SW480 (cell line): ENCODE data around the gene GCK.

ENCODE experiments used
- DNase-seq: peaks from one replicate; pipeline ENCODE4 v3.0.0-alpha.2; 2016; ENCODE audit warnings: low spot score

GCK gene

GRCh38 chr7:44222776-44223261 lies 33.6 kb upstream of the GCK start:
- no peak for DNase-seq

GRCh38 chr7:44222074-44222473 lies 32.8 kb upstream of the GCK start:
- DNase-seq = no peak

GRCh38 chr7:44221231-44221791 lies 32.1 kb upstream of the GCK start:
- no peak for DNase-seq

DNA sequence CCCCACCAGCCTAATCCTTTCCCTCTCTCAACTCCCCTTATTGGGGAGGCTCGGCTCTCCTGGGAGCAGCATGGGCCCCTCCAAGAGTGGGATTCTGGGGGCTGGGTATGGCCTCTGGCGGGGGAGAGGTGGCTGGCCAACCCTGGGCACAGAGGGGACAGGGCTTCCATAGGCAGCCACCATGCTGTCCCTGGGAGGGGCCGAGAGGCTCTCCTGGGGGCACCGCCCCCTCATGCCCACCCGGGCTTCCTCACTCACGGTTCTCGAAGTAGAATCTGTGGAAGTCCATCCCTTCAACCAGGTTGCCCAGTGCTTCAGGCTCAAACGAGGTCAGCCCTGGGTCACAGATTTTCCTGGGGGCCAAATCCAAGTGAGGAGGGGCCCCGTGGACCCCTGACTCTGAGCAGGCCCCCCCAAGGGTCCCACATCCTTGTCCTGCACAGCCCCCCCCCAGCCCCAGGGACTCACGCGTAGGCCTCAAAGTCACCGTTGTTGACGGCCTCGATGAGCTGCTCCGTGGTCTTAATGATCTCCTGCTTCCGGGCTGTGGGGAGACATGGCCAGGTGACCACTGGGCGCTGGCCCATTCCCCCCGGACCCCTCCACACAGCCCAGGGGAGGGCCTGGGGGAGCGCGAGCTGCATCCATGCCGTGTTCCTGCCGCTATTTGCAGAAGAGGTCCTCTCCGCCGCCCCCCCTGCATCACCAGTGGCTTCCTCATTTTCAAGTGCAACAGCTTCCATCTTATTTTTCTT lies 31.3 kb upstream of the GCK start:
- no peak for DNase-seq

- DNase-seq = no peak
Measured at GRCh38 chr7:44220046-44220357, 30.8 kb upstream of the GCK start.

- DNase-seq = no peak
Measured at GRCh38 chr7:44219371-44220045, 30.3 kb upstream of the GCK start.

- DNase-seq = no peak
Measured at GRCh38 chr7:44218418-44219201, 29.4 kb upstream of the GCK start.

DNA sequence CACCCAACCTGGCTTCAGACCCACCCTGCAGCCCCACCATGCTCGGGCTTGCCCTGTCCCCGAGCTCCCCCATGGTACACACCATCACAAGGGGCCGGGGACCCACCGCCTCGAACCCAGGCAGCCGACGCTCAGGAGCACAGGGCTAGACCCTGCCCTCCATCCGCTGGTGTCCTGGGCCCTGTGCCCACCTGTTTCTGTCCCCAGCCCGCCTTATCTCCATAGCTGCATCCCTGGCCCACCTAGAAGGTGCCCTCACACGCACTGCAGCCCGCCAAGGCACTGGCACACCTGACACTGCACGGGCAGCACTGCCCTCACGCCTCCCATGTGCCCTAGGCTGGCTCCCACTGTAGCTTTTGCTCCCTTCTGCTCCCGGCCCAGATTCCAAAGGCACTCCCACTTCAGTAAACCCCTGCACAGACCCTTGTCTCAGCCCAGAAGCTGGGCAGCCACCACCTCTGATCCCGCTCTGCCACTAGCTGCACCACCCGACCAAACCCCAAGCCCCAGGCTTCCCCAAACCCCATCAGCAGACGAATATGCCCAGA lies 28.7 kb upstream of the GCK start:
- DNase-seq = no peak

GRCh38 chr7:44217223-44217714 lies 28.0 kb upstream of the GCK start:
- DNase-seq = no peak

DNA sequence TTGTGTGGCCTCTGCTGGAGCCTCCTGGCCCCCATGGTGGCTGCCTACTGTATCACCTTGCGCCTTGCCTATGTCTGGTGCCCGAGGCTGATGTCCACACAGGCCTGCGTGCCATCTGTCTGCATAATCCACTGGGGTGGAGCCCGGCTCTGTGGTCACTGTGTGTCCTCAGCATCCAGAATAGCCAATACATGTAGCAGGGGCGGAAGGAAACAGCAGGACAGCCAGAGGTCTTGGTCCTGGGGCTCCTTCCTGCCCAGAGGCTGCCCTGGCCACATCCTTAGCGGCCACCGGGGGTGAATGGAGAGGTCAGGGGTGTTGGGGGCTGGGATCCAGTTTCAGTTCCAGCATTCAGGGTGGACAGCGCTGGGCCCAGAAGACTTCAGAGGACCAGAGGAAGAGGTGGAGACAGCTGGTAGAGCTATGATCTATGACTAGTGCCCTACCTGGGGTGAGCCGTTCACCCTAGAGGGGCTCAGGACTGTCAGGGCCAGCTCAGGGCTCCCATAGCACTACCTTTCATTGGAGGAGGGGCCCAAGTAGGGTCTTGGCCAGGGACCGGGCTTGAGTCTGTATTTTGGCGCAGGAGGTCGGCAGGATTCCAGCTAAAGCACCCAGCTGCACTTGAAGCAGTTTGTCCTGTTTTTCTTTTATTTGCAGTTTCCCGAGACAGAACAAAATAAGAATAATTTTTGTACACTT lies 27.4 kb upstream of the GCK start:
- DNase-seq = no peak

GRCh38 chr7:44216019-44216418 lies 26.8 kb upstream of the GCK start:
- DNase-seq = no peak

- DNase-seq = no peak
Measured at GRCh38 chr7:44215531-44215930, 26.3 kb upstream of the GCK start.

DNA sequence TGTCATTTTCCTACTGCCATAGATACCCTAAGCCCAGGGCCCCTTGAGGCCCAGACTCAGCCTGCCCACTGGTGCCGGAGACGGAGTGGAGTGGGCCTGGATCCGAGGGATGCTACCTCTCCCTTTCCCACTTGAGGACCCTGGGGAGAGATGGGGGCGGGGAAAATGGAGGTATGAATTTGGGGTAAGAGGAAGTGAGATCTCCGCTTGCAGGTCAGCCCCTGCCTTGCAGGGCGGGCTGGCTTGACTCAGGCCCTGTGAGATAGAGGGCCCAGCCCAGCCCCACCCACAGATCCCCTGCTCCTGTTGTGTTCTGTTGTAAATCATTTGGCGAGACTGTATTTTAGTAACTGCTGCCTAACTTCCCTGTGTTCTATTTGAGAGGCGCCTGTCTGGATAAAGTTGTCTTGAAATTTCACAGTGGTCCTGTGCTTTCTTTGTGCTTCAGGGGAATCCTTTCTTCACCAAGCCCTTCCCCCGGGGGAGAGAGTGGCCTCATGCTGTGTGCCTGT lies 24.7 kb upstream of the GCK start:
- DNase-seq = no peak

GRCh38 chr7:44213206-44213876 lies 24.1 kb upstream of the GCK start:
- DNase-seq = no peak

DNA sequence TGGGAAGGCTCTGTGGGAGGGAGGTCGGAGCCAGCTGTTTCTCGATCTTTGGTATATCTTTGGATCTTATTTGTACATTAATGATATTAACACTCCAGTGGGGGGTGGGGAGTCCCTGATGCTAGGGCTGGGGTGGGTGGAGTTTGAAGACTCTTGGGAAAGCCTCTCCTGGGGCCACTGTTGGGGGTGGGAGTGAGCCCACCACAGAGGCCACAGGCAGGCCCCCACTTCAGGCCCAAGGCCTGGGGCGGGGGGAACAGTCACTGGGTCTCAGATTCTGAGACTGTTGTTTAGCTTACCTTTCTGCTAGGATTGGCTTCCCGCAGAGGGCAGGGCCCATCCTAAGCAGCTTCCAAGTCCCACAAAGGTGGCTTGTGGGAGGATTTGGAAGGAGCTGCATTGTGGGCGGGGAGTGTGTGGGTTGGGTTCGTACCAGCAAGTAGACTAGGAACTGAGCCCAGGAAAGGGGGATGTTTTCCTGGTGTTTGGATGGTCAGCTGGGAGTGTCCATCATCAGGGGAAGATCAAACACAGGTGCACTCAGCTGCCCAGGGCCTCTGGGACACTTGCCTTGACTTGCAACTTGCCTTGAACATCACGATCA lies 23.4 kb upstream of the GCK start:
- DNase-seq = no peak

- DNase-seq = no peak
Measured at GRCh38 chr7:44212018-44212417, 22.8 kb upstream of the GCK start.

- DNase-seq = no peak
Measured at GRCh38 chr7:44211126-44211675, 22.0 kb upstream of the GCK start.

GRCh38 chr7:44210107-44210506 lies 20.9 kb upstream of the GCK start:
- DNase-seq = no peak

- no peak for DNase-seq
Measured at GRCh38 chr7:44208085-44208484, 18.8 kb upstream of the GCK start.

DNA sequence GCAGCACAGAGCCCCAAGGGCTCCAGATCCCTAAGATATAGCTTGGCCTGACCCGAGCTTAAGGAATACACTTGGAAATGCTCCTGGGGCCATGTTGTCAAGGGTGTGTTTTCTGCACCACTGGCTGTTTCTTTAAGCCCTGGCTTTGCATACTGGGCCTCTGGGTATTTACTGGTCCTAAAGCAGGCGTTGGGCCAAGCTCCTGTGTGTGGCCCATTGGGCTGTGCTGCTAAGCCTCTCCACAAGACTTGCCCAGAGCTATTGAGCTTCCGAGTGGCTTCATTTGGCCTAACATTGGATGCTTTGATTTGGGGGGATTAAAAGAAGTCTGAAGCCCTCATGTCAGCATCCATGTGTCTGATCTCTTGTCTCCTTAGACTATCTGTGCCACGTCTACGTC lies 16.8 kb upstream of the GCK start:
- DNase-seq = no peak
